HepG2 (cell line): Measurements from ENCODE around the gene GMFB. TPM values are rescaled to one million over a fixed set of nuclear protein-coding genes. Genes with fewer than 3 reads are reported as not detected.
A peak's percentile ranks its signal among the peaks of the same experiment; 100 is the strongest.

Source experiments
- CERS6 ChIP-seq: sonication (generic); formaldehyde crosslinking; IDR thresholded peaks from 2 replicates; pipeline ENCODE4 v1.5.0; 2020; ENCODE audit warnings: missing genetic modification reagents
- CREM ChIP-seq, 2 experiments: sonication (generic) in 1 of 2; formaldehyde crosslinking in 1 of 2; IDR thresholded peaks; 2 replicates each; pipeline versions ENCODE4 v1.4.0 to v1.6.1; 2016 to 2020; ENCODE audit warnings: antibody characterized with exemption in 1 of 2, mild to moderate bottlenecking in 1 of 2, missing genetic modification reagents in 1 of 2
- FOXM1 ChIP-seq: sonication (generic); formaldehyde crosslinking; IDR thresholded peaks from 2 replicates; pipeline ENCODE4 v1.5.0; 2020; ENCODE audit warnings: missing genetic modification reagents
- GABPA ChIP-seq, 2 experiments: IDR thresholded peaks; 2 replicates each; pipeline ENCODE4 v1.6.1; 2011 to 2016; ENCODE audit warnings: low read depth in 2 of 2, low read length in 1 of 2, missing biosample characterization in 1 of 2, missing genetic modification characterization in 1 of 2
- GATAD2A ChIP-seq: IDR thresholded peaks from 2 replicates; pipeline ENCODE4 v1.6.1; 2016
- KDM3A ChIP-seq: IDR thresholded peaks from 2 replicates; pipeline ENCODE4 v1.6.1; 2018; ENCODE audit warnings: low read depth, missing compliant biosample characterization
- PRPF4 ChIP-seq: fragments of 200-400 bp; formaldehyde crosslinking; IDR thresholded peaks from 2 replicates; pipeline ENCODE4 v1.6.1; 2016; ENCODE audit warnings: low read length, low read depth; ENCODE audit not compliant: poor library complexity, severe bottlenecking
- RERE ChIP-seq: IDR thresholded peaks from 2 replicates; pipeline ENCODE4 v1.6.1; 2016; ENCODE audit warnings: low read depth, missing genetic modification reagents, missing compliant biosample characterization
- RXRA ChIP-seq: sonication (generic); formaldehyde crosslinking; IDR thresholded peaks from 2 replicates; pipeline ENCODE4 v1.5.1; 2020; ENCODE audit warnings: missing genetic modification reagents
- SALL2 ChIP-seq: sonication (generic); formaldehyde crosslinking; IDR thresholded peaks from 2 replicates; pipeline ENCODE4 v1.8.1; 2023; ENCODE audit warnings: mild to moderate bottlenecking, missing genetic modification reagents, inconsistent platforms
- SMARCC2 ChIP-seq: fragments of 450-650 bp; IDR thresholded peaks from 2 replicates; pipeline ENCODE4 v1.6.1; 2017; ENCODE audit warnings: antibody characterized with exemption, mild to moderate bottlenecking
- SYNCRIP ChIP-seq: fragments of 200-400 bp; formaldehyde crosslinking; IDR thresholded peaks from 2 replicates; pipeline ENCODE4 v1.6.1; 2018; ENCODE audit warnings: mild to moderate bottlenecking, low read depth, low read length; ENCODE audit not compliant: insufficient read depth
- TRIM22 ChIP-seq: fragments of 450-650 bp; IDR thresholded peaks from 2 replicates; pipeline ENCODE4 v1.6.1; 2017
- YEATS4 ChIP-seq: sonication (generic); formaldehyde crosslinking; IDR thresholded peaks from 2 replicates; pipeline ENCODE4 v1.4.0; 2020; ENCODE audit warnings: missing genetic modification reagents, borderline replicate concordance
- ZNF160 ChIP-seq: sonication (generic); formaldehyde crosslinking; IDR thresholded peaks from 2 replicates; pipeline ENCODE4 v1.8.0; 2022; ENCODE audit warnings: mild to moderate bottlenecking, inconsistent platforms, missing genetic modification reagents
- ZNF468 ChIP-seq: sonication (generic); formaldehyde crosslinking; IDR thresholded peaks from 2 replicates; pipeline ENCODE4 v1.8.0; 2022; ENCODE audit warnings: mild to moderate bottlenecking, moderate library complexity, missing genetic modification reagents
- ZNF724P ChIP-seq: sonication (generic); formaldehyde crosslinking; IDR thresholded peaks from 2 replicates; pipeline ENCODE4 v1.8.0; 2022; ENCODE audit warnings: missing genetic modification reagents, borderline replicate concordance
- ZNF780A ChIP-seq: sonication (generic); formaldehyde crosslinking; IDR thresholded peaks from 2 replicates; pipeline ENCODE4 v1.8.0; 2022; ENCODE audit warnings: mild to moderate bottlenecking, missing genetic modification reagents, moderate library complexity
- ZNF850 ChIP-seq: sonication (generic); formaldehyde crosslinking; conservative IDR thresholded peaks from 2 replicates; pipeline ENCODE4 v1.9.0; 2021; ENCODE audit warnings: mild to moderate bottlenecking, missing genetic modification reagents
- ZNF878 ChIP-seq: sonication (generic); formaldehyde crosslinking; IDR thresholded peaks from 2 replicates; pipeline ENCODE4 v1.8.1; 2023; ENCODE audit warnings: mild to moderate bottlenecking, missing genetic modification reagents, moderate library complexity
- ZSCAN29 ChIP-seq: sonication (generic); formaldehyde crosslinking; conservative IDR thresholded peaks from 2 replicates; pipeline ENCODE4 v1.4.0; 2020; ENCODE audit warnings: mild to moderate bottlenecking, missing genetic modification reagents
- polyA plus RNA-seq, 8 experiments: library from polyadenylated mRNA; depleted of rRNA in 3 of 8; stranded (reverse) in 7 of 8; unstranded in 1 of 8; fragments of >200 nt; fragmentation: Illumina TruSeq in 4 of 8; extraction: Trizol in 4 of 8; gene quantifications; 2 replicates each; pipeline versions ENCODE4 v1.2.1 to v1.2.3, GENCODE V29; 2011 to 2016; ENCODE audit warnings: low read depth in 4 of 8, missing spikeins in 1 of 8, mixed read lengths in 1 of 8; ENCODE audit not compliant: insufficient read depth in 1 of 8
- total RNA-seq, 5 experiments: library from RNA; depleted of rRNA; stranded (reverse); fragments of >200 nt; fragmentation: Illumina TruSeq; extraction: Trizol; gene quantifications; 2 replicates each; pipeline ENCODE4 v1.2.3, GENCODE V29; 2016; ENCODE audit warnings: low read depth in 1 of 5

The GMFB gene
- total and polyA plus RNA-seq, 2 of the 13 experiments (the other 11 are each of a cell fraction or from before 2014, with no cell fraction given), result 17.3 to 68.2 TPM

GRCh38 chr14:54509546-54510501 lies 21.0 kb upstream of the GMFB start, which contains the start of gene CGRRF1 (continued):
- peak; percentile 83 for TF ChIP-seq KDM3A
- TF ChIP-seq CERS6, result no peak
- TF ChIP-seq SALL2 (CRISPR knock-in tag), result no peak
- TF ChIP-seq CREM (IDR thresholded peaks at IDR 0.05), result no peak
- no peak for TF ChIP-seq CREM (CRISPR knock-in tag; IDR thresholded peaks at IDR 0.05)
- peak; percentile 74 for TF ChIP-seq GATAD2A (CRISPR knock-in tag)
- no peak for TF ChIP-seq FOXM1 (CRISPR knock-in tag)
- no peak for TF ChIP-seq ZNF724P (CRISPR knock-in tag)
- no peak; the same call in 1 of the 2 replicates for TF ChIP-seq ZNF468 (CRISPR knock-in tag)
- TF ChIP-seq SYNCRIP, result no peak
- peak; percentile 68; the same call in 1 of the 2 replicates for TF ChIP-seq RERE (CRISPR knock-in tag)
- peak; percentile 67 for TF ChIP-seq RXRA (CRISPR knock-in tag)
- no peak for TF ChIP-seq GABPA (IDR thresholded peaks at IDR 0.05; ENCODE audit: low read depth, low read length)
- TF ChIP-seq GABPA (CRISPR knock-in tag; IDR thresholded peaks at IDR 0.05; ENCODE audit: low read depth), result peak; percentile 53; the same call in 1 of the 2 replicates
- peak; percentile 62; the same call in 1 of the 2 replicates for TF ChIP-seq YEATS4 (CRISPR knock-in tag)
- TF ChIP-seq ZNF780A, result no peak
- no peak for TF ChIP-seq ZNF160 (CRISPR knock-in tag)
- no peak for TF ChIP-seq SMARCC2
- TF ChIP-seq ZNF878 (CRISPR knock-in tag), result peak; percentile 83; the same call in 1 of the 2 replicates
- TF ChIP-seq ZSCAN29 (CRISPR knock-in tag), result no peak
- no peak for TF ChIP-seq TRIM22
- no peak for TF ChIP-seq PRPF4
- TF ChIP-seq ZNF850 (CRISPR knock-in tag), result 0 out of 2 replicates have a peak, but pooled peaks have one; percentile 34
